ENCODE results near the gene PRKCE. TPM values are rescaled to one million over a fixed set of nuclear protein-coding genes. Genes with fewer than 3 reads are reported as not detected.

Gene PRKCE
- total and polyA plus RNA-seq, 2 of the 8 experiments (the other 6 are each of a cell fraction or from before 2014, with no cell fraction given), result 0.54 to 2.1 TPM

DNA sequence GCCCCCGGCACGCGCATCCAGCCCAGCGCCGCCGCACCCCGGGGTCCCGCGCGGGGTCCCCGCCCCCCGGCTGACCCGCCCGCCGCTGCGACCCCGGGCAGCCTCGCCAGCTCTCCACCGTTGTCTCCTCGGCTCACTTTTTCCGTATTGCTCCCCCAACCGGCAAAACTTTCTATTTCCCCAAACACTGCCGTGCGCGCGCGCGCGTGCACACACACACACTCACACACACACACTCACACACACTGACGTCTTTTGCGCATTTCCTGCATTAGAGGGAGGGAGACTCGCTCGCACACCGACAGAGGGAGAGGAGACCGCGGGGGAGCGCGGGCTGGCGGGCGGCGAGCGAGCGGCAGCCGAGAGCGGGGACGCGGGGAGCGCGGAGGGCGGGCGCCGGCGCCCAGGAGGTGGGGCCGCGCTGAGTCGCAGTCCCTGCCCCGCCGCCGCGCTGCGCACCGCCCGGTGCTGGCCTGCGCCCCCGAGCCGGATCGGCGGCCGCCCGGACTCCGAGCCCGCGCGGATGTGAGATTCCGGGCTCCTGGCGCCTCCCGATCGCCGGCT lies 542 bp upstream of the PRKCE start (continued):
- TF ChIP-seq CBX8 (IDR thresholded peaks at IDR 0.05; ENCODE audit: borderline replicate concordance, low read depth, low read length) (no peak), JUND (IDR thresholded peaks at IDR 0.05; ENCODE audit: low read length) (no peak), ATF2 (IDR thresholded peaks at IDR 0.05; ENCODE audit: low read length) (no peak), SIN3A (conservative IDR thresholded peaks at IDR 0.05 in 1 of 2, IDR thresholded peaks at IDR 0.05 in 1 of 2; ENCODE audit: low read depth in 1 of 2, low read length in 2 of 2) (no peak; a peak in 1 of 4 replicates), BCL11A (IDR thresholded peaks at IDR 0.05; ENCODE audit: low read depth in 2 of 2, low read length in 2 of 2) (no peak), EZH2 (IDR thresholded peaks at IDR 0.05; ENCODE audit: low read depth, low read length, severe bottlenecking) (no peak), FOSL1 (IDR thresholded peaks at IDR 0.05; ENCODE audit: insufficient read depth, low read depth, low read length) (no peak), POLR2AphosphoS5 (IDR thresholded peaks at IDR 0.05; ENCODE audit: low read depth, low read length) (no peak), NRF1 (IDR thresholded peaks at IDR 0.05; ENCODE audit: low read depth, low read length) (no peak), BACH1 (IDR thresholded peaks at IDR 0.05; ENCODE audit: low read length) (no peak), RAD21 (IDR thresholded peaks at IDR 0.05 in 1 of 2, conservative IDR thresholded peaks at IDR 0.05 in 1 of 2; ENCODE audit: low read depth in 2 of 2, low read length in 2 of 2) (peak in 1 of 2 experiments; percentile 12; a peak in 2 of 4 replicates), POLR2A (IDR thresholded peaks at IDR 0.05; ENCODE audit: control extremely low read depth in 1 of 2, low read depth in 2 of 2, low read length in 2 of 2) (no peak)
- TF ChIP-seq, protein P1, sequence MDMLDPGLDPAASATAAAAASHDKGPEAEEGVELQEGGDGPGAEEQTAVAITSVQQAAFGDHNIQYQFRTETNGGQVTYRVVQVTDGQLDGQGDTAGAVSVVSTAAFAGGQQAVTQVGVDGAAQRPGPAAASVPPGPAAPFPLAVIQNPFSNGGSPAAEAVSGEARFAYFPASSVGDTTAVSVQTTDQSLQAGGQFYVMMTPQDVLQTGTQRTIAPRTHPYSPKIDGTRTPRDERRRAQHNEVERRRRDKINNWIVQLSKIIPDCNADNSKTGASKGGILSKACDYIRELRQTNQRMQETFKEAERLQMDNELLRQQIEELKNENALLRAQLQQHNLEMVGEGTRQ (IDR thresholded peaks at IDR 0.05; ENCODE audit: low read length), result no peak
